ENCODE measurements around the gene RBKS. TPM values are rescaled to one million over a fixed set of nuclear protein-coding genes. Genes with fewer than 3 reads are reported as not detected.

Gene RBKS
- total RNA-seq, 1 experiment from 2014 or later = 4.5 TPM

DNA sequence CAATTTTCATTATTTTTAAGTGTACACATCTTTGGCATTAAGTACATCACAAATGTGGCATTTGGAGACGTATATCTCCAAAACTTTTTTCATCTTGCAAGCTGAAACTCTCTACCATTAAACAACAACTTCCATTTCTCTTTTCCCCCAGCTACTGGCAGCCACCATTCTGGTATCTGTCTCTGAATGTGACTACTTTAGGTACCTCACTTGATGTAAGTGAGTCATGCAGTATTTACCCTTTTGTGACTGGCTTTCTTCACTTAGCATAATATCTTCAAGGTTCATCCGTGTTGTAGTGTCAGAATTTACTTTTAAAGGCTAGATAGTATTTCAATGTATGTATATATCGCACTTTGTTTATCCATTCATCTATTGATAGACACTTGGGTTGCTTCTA lies 17.4 kb upstream of the RBKS start:
- Histone ChIP-seq H3K36me3 (ENCODE audit: low read depth) (no peaks in the 10 kb centered on the region; the same call in 1 of the 2 replicates), H3K4me1 (replicated peaks; ENCODE audit: insufficient read depth) (no peaks in the 10 kb centered on the region), H3K9me2 (ENCODE audit: insufficient read depth) (no peaks in the 10 kb centered on the region), H3K4me3 (no peak overlapping the region), H3K27ac (no peak overlapping the region), H3K27me3 (ENCODE audit: insufficient read depth, low read depth) (no peaks in the 10 kb centered on the region), H2AFZ (no peak overlapping the region), H4K20me1 (ENCODE audit: insufficient read depth) (no peaks in the 10 kb centered on the region), H3K4me2 (no peak overlapping the region), H3K79me2 (ENCODE audit: low read depth) (peaks cover 16% of the 10 kb centered on the region; the same call in 1 of the 2 replicates), H3F3A (ENCODE audit: insufficient read depth, low read depth) (no peaks in the 10 kb centered on the region), H3K9me3 (ENCODE audit: insufficient read depth, low read depth) (no peaks in the 10 kb centered on the region)
- POLR2A ChIA-PET (ENCODE audit: unreplicated experiment) = no interaction called here
- no peak for DNase-seq
- CTCF ChIA-PET = interaction anchor here (0.6 kb wide), 1 partner anchor 94 kb away, joined by 7 read pairs; no protein-coding TSS in a partner anchor
- TF ChIP-seq EZH2 (IDR thresholded peaks at IDR 0.05; ENCODE audit: low read depth) = no peak
- no TSS peak for BruUV-seq (replicated peaks)
- intact Hi-C loops (cut with micrococcal nuclease; ENCODE audit: unreplicated experiment) = no loop called here

DNA sequence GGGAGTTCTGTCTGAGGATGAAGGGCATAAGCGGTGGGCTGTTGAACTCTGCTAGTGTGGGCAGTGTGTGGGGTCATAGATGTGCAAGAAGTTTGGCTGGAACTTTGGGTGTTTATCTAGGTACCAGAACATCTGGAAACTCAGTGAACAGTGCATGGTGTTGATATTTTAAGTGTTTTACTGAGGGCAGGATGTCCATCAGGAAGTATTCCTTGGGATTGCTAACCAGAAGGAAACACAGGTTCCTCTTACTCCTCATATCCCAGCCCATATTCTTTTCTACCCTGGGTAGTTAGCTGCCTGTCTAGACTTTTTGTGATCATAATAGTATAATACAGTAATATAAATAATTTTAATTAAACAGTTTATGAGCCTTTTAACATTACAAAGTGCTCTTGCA lies 15.9 kb upstream of the RBKS start:
- Histone ChIP-seq H3K4me2 (no peak overlapping the region), H3K36me3 (ENCODE audit: low read depth) (peaks cover 7% of the 10 kb centered on the region), H3F3A (ENCODE audit: insufficient read depth, low read depth) (no peaks in the 10 kb centered on the region; the same call in 1 of the 2 replicates), H3K9me2 (ENCODE audit: insufficient read depth) (no peaks in the 10 kb centered on the region), H4K20me1 (ENCODE audit: insufficient read depth) (no peaks in the 10 kb centered on the region), H3K4me1 (replicated peaks; ENCODE audit: insufficient read depth) (no peaks in the 10 kb centered on the region), H3K79me2 (ENCODE audit: low read depth) (peaks cover 19% of the 10 kb centered on the region; the same call in 1 of the 2 replicates), H3K27ac (no peak overlapping the region), H3K9me3 (ENCODE audit: insufficient read depth, low read depth) (no peaks in the 10 kb centered on the region), H3K4me3 (no peak overlapping the region), H3K27me3 (ENCODE audit: insufficient read depth, low read depth) (no peaks in the 10 kb centered on the region), H2AFZ (no peak overlapping the region)
- DNase-seq = no peak
- BruUV-seq (replicated peaks) = no TSS peak
- intact Hi-C loops (cut with micrococcal nuclease; ENCODE audit: unreplicated experiment) = no loop called here
- ChIA-PET CTCF (no interaction called here), POLR2A (ENCODE audit: unreplicated experiment) (no interaction called here)
- TF ChIP-seq, protein P1, sequence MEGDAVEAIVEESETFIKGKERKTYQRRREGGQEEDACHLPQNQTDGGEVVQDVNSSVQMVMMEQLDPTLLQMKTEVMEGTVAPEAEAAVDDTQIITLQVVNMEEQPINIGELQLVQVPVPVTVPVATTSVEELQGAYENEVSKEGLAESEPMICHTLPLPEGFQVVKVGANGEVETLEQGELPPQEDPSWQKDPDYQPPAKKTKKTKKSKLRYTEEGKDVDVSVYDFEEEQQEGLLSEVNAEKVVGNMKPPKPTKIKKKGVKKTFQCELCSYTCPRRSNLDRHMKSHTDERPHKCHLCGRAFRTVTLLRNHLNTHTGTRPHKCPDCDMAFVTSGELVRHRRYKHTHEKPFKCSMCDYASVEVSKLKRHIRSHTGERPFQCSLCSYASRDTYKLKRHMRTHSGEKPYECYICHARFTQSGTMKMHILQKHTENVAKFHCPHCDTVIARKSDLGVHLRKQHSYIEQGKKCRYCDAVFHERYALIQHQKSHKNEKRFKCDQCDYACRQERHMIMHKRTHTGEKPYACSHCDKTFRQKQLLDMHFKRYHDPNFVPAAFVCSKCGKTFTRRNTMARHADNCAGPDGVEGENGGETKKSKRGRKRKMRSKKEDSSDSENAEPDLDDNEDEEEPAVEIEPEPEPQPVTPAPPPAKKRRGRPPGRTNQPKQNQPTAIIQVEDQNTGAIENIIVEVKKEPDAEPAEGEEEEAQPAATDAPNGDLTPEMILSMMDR (conservative IDR thresholded peaks at IDR 0.05) = no peak
- no peak for TF ChIP-seq EZH2 (IDR thresholded peaks at IDR 0.05; ENCODE audit: low read depth)

- CTCF ChIA-PET = no interaction called here
- Histone ChIP-seq H3K9me3 (ENCODE audit: insufficient read depth, low read depth) (no peaks in the 10 kb centered on the region), H3K27me3 (ENCODE audit: insufficient read depth, low read depth) (no peaks in the 10 kb centered on the region), H3F3A (ENCODE audit: insufficient read depth, low read depth) (no peaks in the 10 kb centered on the region; the same call in 1 of the 2 replicates), H3K4me3 (no peak overlapping the region), H3K79me2 (ENCODE audit: low read depth) (peaks cover 19% of the 10 kb centered on the region; the same call in 1 of the 2 replicates), H3K4me2 (no peak overlapping the region), H2AFZ (no peak overlapping the region), H3K4me1 (replicated peaks; ENCODE audit: insufficient read depth) (no peaks in the 10 kb centered on the region), H3K27ac (no peak overlapping the region), H4K20me1 (ENCODE audit: insufficient read depth) (no peaks in the 10 kb centered on the region), H3K9me2 (ENCODE audit: insufficient read depth) (no peaks in the 10 kb centered on the region), H3K36me3 (ENCODE audit: low read depth) (peaks cover 7% of the 10 kb centered on the region)
- no peak for TF ChIP-seq EZH2 (IDR thresholded peaks at IDR 0.05; ENCODE audit: low read depth)
- TF ChIP-seq, protein P1 (conservative IDR thresholded peaks at IDR 0.05) = no peak
- DNase-seq = no peak
- intact Hi-C loops (cut with micrococcal nuclease; ENCODE audit: unreplicated experiment) = no loop called here
- BruUV-seq (replicated peaks) = no TSS peak
- POLR2A ChIA-PET (ENCODE audit: unreplicated experiment) = no interaction called here
These were observed 14.1 kb upstream of the RBKS start for GRCh38 chr2:27904405-27904665.

Measured in PC-9 (cell line).